Vagina (tissue), 2 donors: ENCODE data around the gene OOSP2. TPM values are rescaled to one million over a fixed set of nuclear protein-coding genes. Genes with fewer than 3 reads are reported as not detected.
"Not testable (repeated sequence)": the region's sequence is repeated elsewhere in the genome, so short reads cannot be mapped to it uniquely, and the experiment has no call there.

Experiments
- DNase-seq, 2 donors: peaks; one replicate each; pipeline ENCODE4 v3.0.0-alpha.2; 2017; ENCODE audit errors: extremely low spot score in 2 of 2
- H3K27ac ChIP-seq: fragments of 200-600 bp; sonication (generic); one replicate; pipeline ENCODE4 v1.5.1; 2019
- H3K27me3 ChIP-seq: fragments of 200-600 bp; sonication (generic); one replicate; pipeline ENCODE4 v1.5.1; 2019
- H3K36me3 ChIP-seq, 2 donors: fragments of 200-600 bp; sonication (generic); one replicate each; pipeline ENCODE4 v1.5.1; 2017 to 2019
- H3K4me1 ChIP-seq: fragments of 200-600 bp; sonication (generic); one replicate; pipeline ENCODE4 v1.5.1; 2019
- H3K4me3 ChIP-seq, 2 donors: fragments of 200-600 bp; sonication (generic); 1 replicate in 1 of 2; 2 replicates in 1 of 2; pipeline ENCODE4 v1.5.1; 2016 to 2019
- H3K9me3 ChIP-seq: fragments of 200-600 bp; sonication (generic); one replicate; pipeline ENCODE4 v1.5.1; 2019
- CTCF ChIP-seq, 3 experiments: fragments of 450-650 bp in 2 of 3; fragments of 200-600 bp in 1 of 3; sonication (generic) in 1 of 3; IDR thresholded peaks; one replicate each; pipeline ENCODE4 v1.5.1; 2017 to 2019; ENCODE audit warnings: antibody characterized with exemption in 3 of 3, mild to moderate bottlenecking in 2 of 3, moderate library complexity in 2 of 3
- POLR2A ChIP-seq, 2 donors: fragments of 450-650 bp; IDR thresholded peaks; one replicate each; pipeline ENCODE4 v1.6.1; 2017; ENCODE audit warnings: antibody characterized with exemption in 2 of 2, mild to moderate bottlenecking in 2 of 2, moderate library complexity in 2 of 2
- POLR2AphosphoS5 ChIP-seq, 2 donors: sonication (generic); formaldehyde crosslinking; IDR thresholded peaks; one replicate each; pipeline ENCODE4 v1.9.0; 2017; ENCODE audit warnings: antibody characterized with exemption in 2 of 2, mild to moderate bottlenecking in 2 of 2, low read depth in 1 of 2; ENCODE audit not compliant: insufficient read depth in 1 of 2
- intact Hi-C: fragments of 100-400 bp; cut with DNase I; formaldehyde crosslinking; loops from one replicate; pipeline ENCODE4 v1.15.1; 2023
- total RNA-seq: library from RNA; depleted of rRNA; stranded (reverse); fragments of >200 nt; gene quantifications from one replicate; pipeline ENCODE4 v1.2.3, GENCODE V29; 2016

OOSP2 gene
- total RNA-seq, 1 donor from 2014 or later = not detected

DNA sequence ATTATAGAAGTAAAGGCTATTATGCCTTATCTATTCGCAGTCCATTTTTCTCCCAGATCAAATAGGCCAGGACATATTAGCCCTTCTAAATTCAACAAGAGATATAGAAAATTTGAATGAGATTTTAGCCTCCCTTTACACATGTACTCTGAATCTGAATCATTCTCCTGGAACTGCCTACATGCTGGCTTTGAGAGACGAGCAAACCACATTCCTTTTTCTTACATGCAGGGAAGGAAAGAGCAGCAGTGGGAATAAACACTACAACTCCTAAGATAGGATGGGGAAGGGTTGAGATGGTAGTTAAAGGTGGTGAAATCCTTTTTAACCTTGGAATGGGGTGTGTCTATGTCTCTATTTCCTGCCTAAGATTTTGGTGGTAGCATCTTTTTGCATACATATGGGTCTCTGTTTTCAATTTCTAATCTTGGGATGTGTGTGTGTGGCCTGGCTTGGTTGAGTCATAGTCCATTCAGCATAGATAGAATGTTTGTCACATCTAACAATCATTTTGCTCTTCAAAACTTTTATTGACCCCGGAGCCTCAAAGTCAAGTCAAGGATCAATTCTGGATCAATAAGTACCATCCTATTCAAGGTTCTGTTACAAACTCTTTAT lies 11.1 kb upstream of the OOSP2 start:
- no peak for TF ChIP-seq POLR2A (IDR thresholded peaks at IDR 0.05)
- TF ChIP-seq POLR2AphosphoS5 (IDR thresholded peaks at IDR 0.05; ENCODE audit: insufficient read depth in 1 of 2, low read depth in 1 of 2) = no peak
- TF ChIP-seq CTCF (IDR thresholded peaks at IDR 0.05) = no peak
- no peak overlapping the region for H3K4me3 ChIP-seq
- no peaks in the 10 kb centered on the region for H3K36me3 ChIP-seq
- H3K27me3 ChIP-seq = no peaks in the 10 kb centered on the region
- intact Hi-C loops = no loop called here
- H3K9me3 ChIP-seq = no peaks in the 10 kb centered on the region
- H3K4me1 ChIP-seq = no peaks in the 10 kb centered on the region
- H3K27ac ChIP-seq = no peak overlapping the region
- DNase-seq = no peak

DNA sequence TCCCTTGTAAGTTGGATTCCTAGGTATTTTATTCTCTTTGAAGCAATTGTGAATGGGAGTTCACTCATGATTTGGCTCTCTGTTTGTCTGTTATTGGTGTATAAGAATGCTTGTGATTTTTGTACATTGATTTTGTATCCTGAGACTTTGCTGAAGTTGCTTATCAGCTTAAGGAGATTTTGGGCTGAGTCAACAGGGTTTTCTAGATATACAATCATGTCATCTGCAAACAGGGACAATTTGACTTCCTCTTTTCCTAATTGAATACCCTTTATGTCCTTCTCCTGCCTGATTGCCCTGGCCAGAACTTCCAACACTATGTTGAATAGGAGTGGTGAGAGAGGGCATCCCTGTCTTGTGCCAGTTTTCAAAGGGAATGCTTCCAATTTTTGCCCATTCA lies 10.2 kb downstream of the OOSP2 start:
- H3K36me3 ChIP-seq, H3K9me3 ChIP-seq, intact Hi-C loops, H3K27ac ChIP-seq, H3K27me3 ChIP-seq, H3K4me1 ChIP-seq, H3K4me3 ChIP-seq, DNase-seq: not testable (repeated sequence)

DNA sequence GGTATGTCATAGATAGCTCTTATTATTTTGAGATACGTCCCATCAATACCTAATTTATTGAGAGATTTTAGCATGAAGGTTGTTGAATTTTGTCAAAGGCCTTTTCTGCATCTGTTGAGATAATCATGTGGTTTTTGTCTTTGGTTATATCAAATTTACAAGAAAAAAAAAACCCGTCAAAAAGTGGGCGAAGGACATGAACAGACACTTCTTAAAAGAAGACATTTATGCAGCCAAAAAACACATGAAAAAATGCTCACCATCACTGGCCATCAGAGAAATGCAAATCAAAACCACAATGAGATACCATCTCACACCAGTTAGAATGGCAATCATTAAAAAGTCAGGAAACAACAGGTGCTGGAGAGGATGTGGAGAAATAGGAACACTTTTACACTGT lies 10.6 kb downstream of the OOSP2 start:
- H3K27me3 ChIP-seq, H3K4me3 ChIP-seq, H3K36me3 ChIP-seq, H3K4me1 ChIP-seq, H3K27ac ChIP-seq, DNase-seq, H3K9me3 ChIP-seq, intact Hi-C loops: not testable (repeated sequence)

GRCh38 chr11:60056349-60056969 lies 16.2 kb downstream of the OOSP2 start, which contains the start of gene MS4A3:
Gene MS4A3 (plus strand): TSS chr11:60056665. CDS start chr11:60061161, 4,496 bp downstream.
- Histone ChIP-seq H3K27ac (no peak within 1 kb of the TSS), H3K4me1 (no peaks in the 10 kb centered on the region), H3K27me3 (no peaks in the 10 kb centered on the region), H3K4me3 (no peak within 1 kb of the TSS), H3K9me3 (no peaks in the 10 kb centered on the region), H3K36me3 (no peaks in the 10 kb centered on the region)
- TF ChIP-seq POLR2AphosphoS5 (IDR thresholded peaks at IDR 0.05; ENCODE audit: insufficient read depth in 1 of 2, low read depth in 1 of 2) (no peak), POLR2A (IDR thresholded peaks at IDR 0.05) (no peak), CTCF (IDR thresholded peaks at IDR 0.05) (no peak)
- DNase-seq = no peak
- intact Hi-C loops = no loop called here

DNA sequence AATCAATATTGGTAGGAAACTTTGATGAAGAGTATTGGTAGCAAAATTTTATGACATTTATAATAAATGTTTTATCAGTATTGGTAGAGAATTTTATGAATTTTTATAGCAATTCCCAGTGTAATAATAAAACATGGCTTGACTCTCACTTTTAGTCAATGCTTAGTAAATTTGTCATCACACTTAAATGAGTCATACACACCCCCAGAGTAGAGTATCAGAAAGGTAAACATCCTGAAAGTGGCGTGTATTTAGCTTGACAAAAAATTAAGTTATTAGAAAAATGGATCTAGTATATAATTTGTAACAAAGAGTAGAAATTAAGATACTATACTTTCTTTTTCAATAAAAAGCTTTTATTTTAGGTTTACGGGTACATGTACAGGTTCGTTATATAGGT lies 18.8 kb downstream of the OOSP2 start:
- DNase-seq = no peak
- Histone ChIP-seq H3K36me3 (no peaks in the 10 kb centered on the region), H3K9me3 (no peaks in the 10 kb centered on the region), H3K27ac (no peak overlapping the region), H3K27me3 (no peaks in the 10 kb centered on the region), H3K4me3 (no peak overlapping the region), H3K4me1 (no peaks in the 10 kb centered on the region)
- intact Hi-C loops = no loop called here
- TF ChIP-seq POLR2A (IDR thresholded peaks at IDR 0.05) (no peak), CTCF (IDR thresholded peaks at IDR 0.05) (no peak), POLR2AphosphoS5 (IDR thresholded peaks at IDR 0.05; ENCODE audit: insufficient read depth in 1 of 2, low read depth in 1 of 2) (no peak)

- intact Hi-C loops = no loop called here
- Histone ChIP-seq H3K4me3 (no peak overlapping the region), H3K9me3 (no peaks in the 10 kb centered on the region), H3K36me3 (no peaks in the 10 kb centered on the region), H3K27me3 (no peaks in the 10 kb centered on the region), H3K27ac (no peak overlapping the region), H3K4me1 (no peaks in the 10 kb centered on the region)
- no peak for DNase-seq
- TF ChIP-seq POLR2AphosphoS5 (IDR thresholded peaks at IDR 0.05; ENCODE audit: insufficient read depth in 1 of 2, low read depth in 1 of 2) (no peak), CTCF (IDR thresholded peaks at IDR 0.05) (no peak), POLR2A (IDR thresholded peaks at IDR 0.05) (no peak)
Observed at GRCh38 chr11:60059521-60060240, 19.5 kb downstream of the OOSP2 start.
